ENCODE results near the gene ESRRA. TPM values are rescaled to one million over a fixed set of nuclear protein-coding genes. Genes with fewer than 3 reads are reported as not detected.
A peak's percentile ranks its signal among the peaks of the same experiment; 100 is the strongest.

The ESRRA gene
- total and polyA plus RNA-seq, 9 of the 15 experiments (the other 6 are each of a cell fraction or from before 2014, with no cell fraction given), result 0.27 to 89.7 (median 23.7) TPM

- TF ChIP-seq MAFF (IDR thresholded peaks at IDR 0.05; ENCODE audit: low read length) (no peak), GTF2B (IDR thresholded peaks at IDR 0.05; ENCODE audit: extremely low read depth, insufficient read length) (peak; percentile 97), ATF1 (CRISPR knock-in tag; IDR thresholded peaks at IDR 0.05) (no peak), ATF1 (tag; IDR thresholded peaks at IDR 0.05) (no peak; the same call in 1 of the 2 replicates), ZNF699 (CRISPR knock-in tag; IDR thresholded peaks at IDR 0.05; ENCODE audit: insufficient replicate concordance) (no peak), HSF4 (CRISPR knock-in tag; IDR thresholded peaks at IDR 0.05; ENCODE audit: borderline replicate concordance) (no peak), ZBTB7A (IDR thresholded peaks at IDR 0.05; ENCODE audit: borderline replicate concordance, control insufficient read depth, low read depth, low read length) (peak; percentile 83; the same call in 1 of the 2 replicates), TRIM25 (IDR thresholded peaks at IDR 0.05; ENCODE audit: borderline replicate concordance) (no peak), TSC22D4 (tag; IDR thresholded peaks at IDR 0.05) (no peak), SMARCA5 (IDR thresholded peaks at IDR 0.05) (no peak), POLR2A (conservative IDR thresholded peaks at IDR 0.05) (peak; percentile 50; the same call in 1 of the 2 replicates), NR2C2 (CRISPR knock-in tag; IDR thresholded peaks at IDR 0.05) (peak; percentile 46; the same call in 1 of the 2 replicates), NR2C2 (tag; IDR thresholded peaks at IDR 0.05) (peak; percentile 98), NRF1 (conservative IDR thresholded peaks at IDR 0.05 in 1 of 2, IDR thresholded peaks at IDR 0.05 in 1 of 2) (peak; percentile 93 to 94), RNF2 (IDR thresholded peaks at IDR 0.05) (no peak), FUS (optimal IDR thresholded peaks at IDR 0.05; ENCODE audit: low read depth, low read length) (peak; percentile 97), MAZ (CRISPR knock-in tag; conservative IDR thresholded peaks at IDR 0.05 in 1 of 2, IDR thresholded peaks at IDR 0.05 in 1 of 2) (peak; percentile 32 to 75; a peak in 2 of 4 replicates), MCM2 (IDR thresholded peaks at IDR 0.05; ENCODE audit: low read depth) (no peak), CBFA2T3 (IDR thresholded peaks at IDR 0.05) (no peak), FOXJ3 (CRISPR knock-in tag; IDR thresholded peaks at IDR 0.05) (no peak)
- TF ChIP-seq, protein P1, sequence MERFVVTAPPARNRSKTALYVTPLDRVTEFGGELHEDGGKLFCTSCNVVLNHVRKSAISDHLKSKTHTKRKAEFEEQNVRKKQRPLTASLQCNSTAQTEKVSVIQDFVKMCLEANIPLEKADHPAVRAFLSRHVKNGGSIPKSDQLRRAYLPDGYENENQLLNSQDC (CRISPR knock-in tag; IDR thresholded peaks at IDR 0.05), result no peak
- TF ChIP-seq, protein P2, sequence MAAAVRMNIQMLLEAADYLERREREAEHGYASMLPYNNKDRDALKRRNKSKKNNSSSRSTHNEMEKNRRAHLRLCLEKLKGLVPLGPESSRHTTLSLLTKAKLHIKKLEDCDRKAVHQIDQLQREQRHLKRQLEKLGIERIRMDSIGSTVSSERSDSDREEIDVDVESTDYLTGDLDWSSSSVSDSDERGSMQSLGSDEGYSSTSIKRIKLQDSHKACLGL (CRISPR knock-in tag; IDR thresholded peaks at IDR 0.05; ENCODE audit: borderline replicate concordance, poor library complexity, severe bottlenecking), result no peak
Measured at GRCh38 chr11:64284962-64285884, 20.1 kb upstream of the ESRRA start, which contains the start of gene GPR137 (continued).
